ENCODE data around the gene EYA4.

DNA sequence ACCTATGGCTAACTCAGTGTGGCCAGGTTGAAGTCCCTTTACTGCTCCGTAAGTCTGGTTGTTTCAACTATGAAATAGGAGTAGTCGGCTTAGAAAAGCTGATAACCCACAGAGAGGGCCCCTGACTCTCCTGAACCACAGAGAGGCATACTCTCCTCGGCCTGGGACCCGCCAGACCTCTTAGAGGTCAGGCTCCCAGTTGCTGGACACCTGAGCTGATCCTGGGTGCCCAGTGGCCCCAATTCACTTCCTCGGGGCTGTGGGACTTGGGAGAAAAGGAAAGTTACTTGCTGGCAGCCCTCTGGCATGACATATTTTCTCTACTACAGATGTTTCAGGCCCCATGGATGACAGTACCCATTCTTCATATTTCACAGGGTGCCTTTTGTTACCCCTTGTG is 34.2 kb upstream of the EYA4 start:
- TF ChIP-seq, protein P1, sequence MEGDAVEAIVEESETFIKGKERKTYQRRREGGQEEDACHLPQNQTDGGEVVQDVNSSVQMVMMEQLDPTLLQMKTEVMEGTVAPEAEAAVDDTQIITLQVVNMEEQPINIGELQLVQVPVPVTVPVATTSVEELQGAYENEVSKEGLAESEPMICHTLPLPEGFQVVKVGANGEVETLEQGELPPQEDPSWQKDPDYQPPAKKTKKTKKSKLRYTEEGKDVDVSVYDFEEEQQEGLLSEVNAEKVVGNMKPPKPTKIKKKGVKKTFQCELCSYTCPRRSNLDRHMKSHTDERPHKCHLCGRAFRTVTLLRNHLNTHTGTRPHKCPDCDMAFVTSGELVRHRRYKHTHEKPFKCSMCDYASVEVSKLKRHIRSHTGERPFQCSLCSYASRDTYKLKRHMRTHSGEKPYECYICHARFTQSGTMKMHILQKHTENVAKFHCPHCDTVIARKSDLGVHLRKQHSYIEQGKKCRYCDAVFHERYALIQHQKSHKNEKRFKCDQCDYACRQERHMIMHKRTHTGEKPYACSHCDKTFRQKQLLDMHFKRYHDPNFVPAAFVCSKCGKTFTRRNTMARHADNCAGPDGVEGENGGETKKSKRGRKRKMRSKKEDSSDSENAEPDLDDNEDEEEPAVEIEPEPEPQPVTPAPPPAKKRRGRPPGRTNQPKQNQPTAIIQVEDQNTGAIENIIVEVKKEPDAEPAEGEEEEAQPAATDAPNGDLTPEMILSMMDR (IDR thresholded peaks at IDR 0.05): no peak
- TF ChIP-seq EP300 (IDR thresholded peaks at IDR 0.05) (no peak), POLR2A (IDR thresholded peaks at IDR 0.05) (no peak), POLR2AphosphoS5 (IDR thresholded peaks at IDR 0.05) (no peak)
